HepG2 (cell line): ENCODE data around the gene ARHGAP26. TPM values are rescaled to one million over a fixed set of nuclear protein-coding genes. Genes with fewer than 3 reads are reported as not detected.

Source experiments
- ADNP ChIP-seq: sonication (generic); formaldehyde crosslinking; IDR thresholded peaks from 2 replicates; pipeline ENCODE4 v1.4.0; 2020; ENCODE audit warnings: missing genetic modification reagents
- CBFB ChIP-seq: sonication (generic); formaldehyde crosslinking; IDR thresholded peaks from 2 replicates; pipeline ENCODE4 v1.4.0; 2020; ENCODE audit warnings: missing genetic modification reagents
- CCAR2 ChIP-seq: fragments of 200-400 bp; formaldehyde crosslinking; optimal IDR thresholded peaks from 2 replicates; pipeline ENCODE3; 2018; ENCODE audit warnings: low read depth, mild to moderate bottlenecking, low read length, moderate library complexity
- JUNB ChIP-seq: sonication (generic); formaldehyde crosslinking; IDR thresholded peaks from 2 replicates; pipeline ENCODE4 v1.8.0; 2022; ENCODE audit warnings: missing genetic modification reagents, mild to moderate bottlenecking, borderline replicate concordance
- KLF11 ChIP-seq: IDR thresholded peaks from 2 replicates; pipeline ENCODE4 v1.6.1; 2016; ENCODE audit warnings: missing compliant biosample characterization
- KMT2A ChIP-seq: sonication (generic); formaldehyde crosslinking; IDR thresholded peaks from 2 replicates; pipeline ENCODE4 v1.4.0; 2020; ENCODE audit warnings: missing genetic modification reagents
- KMT2B ChIP-seq: IDR thresholded peaks from 2 replicates; pipeline ENCODE4 v1.6.1; 2016; ENCODE audit warnings: missing genetic modification reagents, missing compliant biosample characterization
- NCOA1 ChIP-seq: sonication (generic); formaldehyde crosslinking; IDR thresholded peaks from 2 replicates; pipeline ENCODE4 v1.9.0; 2021; ENCODE audit warnings: missing genetic modification reagents
- NFATC3 ChIP-seq: sonication (generic); formaldehyde crosslinking; IDR thresholded peaks from 2 replicates; pipeline ENCODE4 v1.5.1; 2020; ENCODE audit warnings: mild to moderate bottlenecking, missing genetic modification reagents
- NFYC ChIP-seq: IDR thresholded peaks from 2 replicates; pipeline ENCODE4 v1.6.1; 2016; ENCODE audit warnings: missing genetic modification reagents, missing compliant biosample characterization
- PHF8 ChIP-seq: sonication (generic); formaldehyde crosslinking; IDR thresholded peaks from 2 replicates; pipeline ENCODE4 v1.5.0; 2020; ENCODE audit warnings: missing genetic modification reagents
- POLR2AphosphoS5 ChIP-seq: IDR thresholded peaks from 2 replicates; pipeline ENCODE4 v1.6.1; 2012; ENCODE audit warnings: low read depth, low read length
- PRPF4 ChIP-seq: fragments of 200-400 bp; formaldehyde crosslinking; IDR thresholded peaks from 2 replicates; pipeline ENCODE4 v1.6.1; 2016; ENCODE audit warnings: low read length, low read depth; ENCODE audit not compliant: poor library complexity, severe bottlenecking
- RFXANK ChIP-seq: IDR thresholded peaks from 2 replicates; pipeline ENCODE4 v1.6.1; 2016
- RXRA ChIP-seq: sonication (generic); formaldehyde crosslinking; IDR thresholded peaks from 2 replicates; pipeline ENCODE4 v1.5.1; 2020; ENCODE audit warnings: missing genetic modification reagents
- SRSF4 ChIP-seq: fragments of 200-400 bp; formaldehyde crosslinking; IDR thresholded peaks from one replicate; pipeline ENCODE4 v1.6.1; 2018; ENCODE audit warnings: mild to moderate bottlenecking, low read depth, low read length, moderate library complexity; ENCODE audit not compliant: poor library complexity, severe bottlenecking
- U2AF2 ChIP-seq: fragments of 200-400 bp; formaldehyde crosslinking; IDR thresholded peaks from 2 replicates; pipeline ENCODE4 v1.6.1; 2017; ENCODE audit warnings: low read depth, mild to moderate bottlenecking, low read length
- ZBTB7A ChIP-seq: sonication (generic); formaldehyde crosslinking; IDR thresholded peaks from 2 replicates; pipeline ENCODE4 v1.8.0; 2022; ENCODE audit warnings: mild to moderate bottlenecking, missing genetic modification reagents
- ZFP36 ChIP-seq: fragments of 150-350 bp; IDR thresholded peaks from 2 replicates; pipeline ENCODE4 v1.6.1; 2018; ENCODE audit warnings: borderline replicate concordance, low read length, low read depth; ENCODE audit not compliant: partially characterized antibody
- ZFP36L1 ChIP-seq: sonication (generic); formaldehyde crosslinking; IDR thresholded peaks from 2 replicates; pipeline ENCODE4 v1.8.0; 2022; ENCODE audit warnings: mild to moderate bottlenecking, missing genetic modification reagents, moderate library complexity
- ZFP37 ChIP-seq: sonication (generic); formaldehyde crosslinking; IDR thresholded peaks from 2 replicates; pipeline ENCODE4 v1.4.0; 2020; ENCODE audit warnings: missing genetic modification reagents, borderline replicate concordance
- ZNF546 ChIP-seq: sonication (generic); formaldehyde crosslinking; conservative IDR thresholded peaks from 2 replicates; pipeline ENCODE4 v1.8.1; 2023; ENCODE audit warnings: mild to moderate bottlenecking, missing genetic modification reagents
- ZSCAN29 ChIP-seq: sonication (generic); formaldehyde crosslinking; conservative IDR thresholded peaks from 2 replicates; pipeline ENCODE4 v1.4.0; 2020; ENCODE audit warnings: mild to moderate bottlenecking, missing genetic modification reagents
- polyA plus RNA-seq, 8 experiments: library from polyadenylated mRNA; depleted of rRNA in 3 of 8; stranded (reverse) in 7 of 8; unstranded in 1 of 8; fragments of >200 nt; fragmentation: Illumina TruSeq in 4 of 8; extraction: Trizol in 4 of 8; gene quantifications; 2 replicates each; pipeline versions ENCODE4 v1.2.1 to v1.2.3, GENCODE V29; 2011 to 2016; ENCODE audit warnings: low read depth in 4 of 8, missing spikeins in 1 of 8, mixed read lengths in 1 of 8; ENCODE audit not compliant: insufficient read depth in 1 of 8
- total RNA-seq, 5 experiments: library from RNA; depleted of rRNA; stranded (reverse); fragments of >200 nt; fragmentation: Illumina TruSeq; extraction: Trizol; gene quantifications; 2 replicates each; pipeline ENCODE4 v1.2.3, GENCODE V29; 2016; ENCODE audit warnings: low read depth in 1 of 5
- TF ChIP-seq, protein P1 (sequence below): IDR thresholded peaks from 2 replicates; pipeline ENCODE4 v1.6.1; 2012; ENCODE audit warnings: low read length, improper control_type of control experiment
- TF ChIP-seq, protein P2 (sequence below): IDR thresholded peaks from 2 replicates; pipeline ENCODE4 v1.6.1; 2016; ENCODE audit warnings: missing biosample characterization, missing genetic modification reagents, low read depth
- TF ChIP-seq, protein P3 (sequence below): sonication (generic); formaldehyde crosslinking; IDR thresholded peaks from 2 replicates; pipeline ENCODE4 v1.4.0; 2020; ENCODE audit warnings: missing genetic modification reagents
- TF ChIP-seq, protein P4 (sequence below): sonication (generic); formaldehyde crosslinking; IDR thresholded peaks from 2 replicates; pipeline ENCODE4 v1.8.1; 2023; ENCODE audit warnings: mild to moderate bottlenecking, missing genetic modification reagents, borderline replicate concordance

The ARHGAP26 gene
- total and polyA plus RNA-seq, 2 of the 13 experiments (the other 11 are each of a cell fraction or from before 2014, with no cell fraction given), result 9.6 to 18.2 TPM

DNA sequence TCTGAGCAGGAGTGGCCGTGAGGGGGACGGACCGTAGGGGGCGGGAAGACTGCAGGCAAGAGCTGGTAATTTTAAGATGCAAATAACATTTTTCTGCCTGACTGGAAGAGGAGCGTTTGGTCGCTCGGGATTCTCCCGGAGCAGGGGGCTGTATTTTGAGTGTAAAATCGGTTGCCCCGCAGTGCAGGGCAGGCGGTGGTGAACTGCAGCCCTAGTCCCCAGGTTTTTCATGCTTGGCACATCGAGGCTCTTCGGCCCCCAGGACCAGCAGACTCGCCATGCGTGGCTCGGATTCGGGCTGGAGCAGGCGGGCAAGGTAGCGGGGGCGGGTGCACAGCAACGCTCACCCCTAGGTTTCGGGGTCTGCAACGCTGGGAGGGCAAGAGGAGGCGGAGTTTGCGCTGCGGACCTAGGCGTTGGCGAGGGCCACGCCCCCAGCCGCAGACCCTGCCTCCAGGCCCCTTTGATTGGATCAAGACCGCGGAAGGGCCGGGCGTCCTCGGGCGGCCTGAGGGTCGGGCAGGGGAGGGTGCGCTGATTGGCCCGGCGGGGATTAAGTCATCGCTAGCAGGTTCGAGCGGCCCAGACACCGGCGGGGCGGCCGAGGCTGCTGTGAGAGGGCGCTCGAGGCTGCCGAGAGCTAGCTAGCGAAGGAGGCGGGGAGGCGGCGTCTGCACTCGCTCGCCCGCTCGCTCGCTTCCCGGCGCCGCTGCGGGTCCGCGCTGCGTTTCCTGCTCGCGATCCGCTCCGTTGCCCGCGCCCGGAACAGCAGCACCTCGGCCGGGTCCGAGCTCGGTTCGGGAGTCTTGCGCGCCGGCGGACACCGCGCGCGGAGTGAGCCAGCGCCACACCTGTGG is at the start of gene ARHGAP26 (continued):
- peak; percentile 44; the same call in 1 of the 2 replicates for TF ChIP-seq ZSCAN29 (CRISPR knock-in tag)
- TF ChIP-seq RFXANK (CRISPR knock-in tag), result no peak
- TF ChIP-seq KMT2B (CRISPR knock-in tag), result peak; percentile 87
- TF ChIP-seq ZNF546 (CRISPR knock-in tag), result no peak
- TF ChIP-seq KMT2A (CRISPR knock-in tag), result peak; percentile 93
- no peak for TF ChIP-seq SRSF4
- TF ChIP-seq, protein P1, sequence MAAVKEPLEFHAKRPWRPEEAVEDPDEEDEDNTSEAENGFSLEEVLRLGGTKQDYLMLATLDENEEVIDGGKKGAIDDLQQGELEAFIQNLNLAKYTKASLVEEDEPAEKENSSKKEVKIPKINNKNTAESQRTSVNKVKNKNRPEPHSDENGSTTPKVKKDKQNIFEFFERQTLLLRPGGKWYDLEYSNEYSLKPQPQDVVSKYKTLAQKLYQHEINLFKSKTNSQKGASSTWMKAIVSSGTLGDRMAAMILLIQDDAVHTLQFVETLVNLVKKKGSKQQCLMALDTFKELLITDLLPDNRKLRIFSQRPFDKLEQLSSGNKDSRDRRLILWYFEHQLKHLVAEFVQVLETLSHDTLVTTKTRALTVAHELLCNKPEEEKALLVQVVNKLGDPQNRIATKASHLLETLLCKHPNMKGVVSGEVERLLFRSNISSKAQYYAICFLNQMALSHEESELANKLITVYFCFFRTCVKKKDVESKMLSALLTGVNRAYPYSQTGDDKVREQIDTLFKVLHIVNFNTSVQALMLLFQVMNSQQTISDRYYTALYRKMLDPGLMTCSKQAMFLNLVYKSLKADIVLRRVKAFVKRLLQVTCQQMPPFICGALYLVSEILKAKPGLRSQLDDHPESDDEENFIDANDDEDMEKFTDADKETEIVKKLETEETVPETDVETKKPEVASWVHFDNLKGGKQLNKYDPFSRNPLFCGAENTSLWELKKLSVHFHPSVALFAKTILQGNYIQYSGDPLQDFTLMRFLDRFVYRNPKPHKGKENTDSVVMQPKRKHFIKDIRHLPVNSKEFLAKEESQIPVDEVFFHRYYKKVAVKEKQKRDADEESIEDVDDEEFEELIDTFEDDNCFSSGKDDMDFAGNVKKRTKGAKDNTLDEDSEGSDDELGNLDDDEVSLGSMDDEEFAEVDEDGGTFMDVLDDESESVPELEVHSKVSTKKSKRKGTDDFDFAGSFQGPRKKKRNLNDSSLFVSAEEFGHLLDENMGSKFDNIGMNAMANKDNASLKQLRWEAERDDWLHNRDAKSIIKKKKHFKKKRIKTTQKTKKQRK, result no peak
- TF ChIP-seq CBFB, result no peak
- TF ChIP-seq ADNP (CRISPR knock-in tag), result no peak
- TF ChIP-seq, protein P2, sequence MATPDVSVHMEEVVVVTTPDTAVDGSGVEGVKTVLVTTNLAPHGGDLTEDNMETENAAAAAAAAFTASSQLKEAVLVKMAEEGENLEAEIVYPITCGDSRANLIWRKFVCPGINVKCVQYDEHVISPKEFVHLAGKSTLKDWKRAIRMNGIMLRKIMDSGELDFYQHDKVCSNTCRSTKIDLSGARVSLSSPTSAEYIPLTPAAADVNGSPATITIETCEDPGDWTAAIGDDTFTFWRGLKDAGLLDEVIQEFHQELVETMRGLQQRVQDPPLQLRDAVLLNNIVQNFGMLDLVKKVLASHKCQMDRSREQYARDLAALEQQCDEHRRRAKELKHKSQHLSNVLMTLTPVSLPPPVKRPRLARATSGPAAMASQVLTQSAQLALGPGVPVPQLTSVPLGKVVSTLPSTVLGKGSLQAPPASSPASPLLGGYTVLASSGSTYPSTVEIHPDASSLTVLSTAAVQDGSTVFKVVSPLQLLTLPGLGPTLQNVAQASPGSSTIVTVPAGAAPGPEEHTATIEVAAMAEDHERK (CRISPR knock-in tag), result no peak
- TF ChIP-seq, protein P3, sequence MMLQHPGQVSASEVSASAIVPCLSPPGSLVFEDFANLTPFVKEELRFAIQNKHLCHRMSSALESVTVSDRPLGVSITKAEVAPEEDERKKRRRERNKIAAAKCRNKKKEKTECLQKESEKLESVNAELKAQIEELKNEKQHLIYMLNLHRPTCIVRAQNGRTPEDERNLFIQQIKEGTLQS (CRISPR knock-in tag), result no peak
- 0 out of 2 replicates have a peak, but pooled peaks have one; percentile 48 for TF ChIP-seq RXRA (CRISPR knock-in tag)
- TF ChIP-seq ZFP36L1 (CRISPR knock-in tag), result no peak; the same call in 1 of the 2 replicates
- TF ChIP-seq ZFP37 (CRISPR knock-in tag), result no peak
- TF ChIP-seq ZBTB7A (CRISPR knock-in tag), result no peak
- TF ChIP-seq, protein P4, sequence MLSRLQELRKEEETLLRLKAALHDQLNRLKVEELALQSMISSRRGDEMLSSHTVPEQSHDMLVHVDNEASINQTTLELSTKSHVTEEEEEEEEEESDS (CRISPR knock-in tag), result 0 out of 2 replicates have a peak, but pooled peaks have one; percentile 19
- no peak for TF ChIP-seq KLF11
- no peak for TF ChIP-seq NFATC3 (CRISPR knock-in tag)
- no peak for TF ChIP-seq U2AF2
- no peak for TF ChIP-seq CCAR2
- peak; percentile 55 for TF ChIP-seq PHF8 (CRISPR knock-in tag)
- no peak for TF ChIP-seq PRPF4
- TF ChIP-seq NCOA1 (CRISPR knock-in tag), result no peak; the same call in 1 of the 2 replicates
- peak; percentile 62 for TF ChIP-seq POLR2AphosphoS5
- no peak for TF ChIP-seq ZFP36
- TF ChIP-seq JUNB (CRISPR knock-in tag), result no peak
- TF ChIP-seq NFYC (CRISPR knock-in tag), result peak; percentile 85
